Heart left ventricle (tissue), 16 donors: ENCODE data around the gene FMNL1. TPM values are rescaled to one million over a fixed set of nuclear protein-coding genes. Genes with fewer than 3 reads are reported as not detected.

ENCODE experiments used
- ATAC-seq, 4 donors: fragments of 200-7000 bp; cut with Tn5 transposase; one replicate each; pipeline ENCODE4 v1.9.1; 2020 to 2022; ENCODE audit warnings: moderate library complexity in 4 of 4, mild to moderate bottlenecking in 3 of 4, moderate number of reproducible peaks in 1 of 4
- DNase-seq, 5 donors: peaks; one replicate each; pipeline ENCODE4 v3.0.0-alpha.2; 2020
- H3K27ac ChIP-seq, 12 donors: fragments of 200-600 bp; sonication (generic) in 4 of 12; one replicate each; pipeline versions ENCODE4 v1.5.0 to v1.8.0; 2016 to 2022; ENCODE audit warnings: mild to moderate bottlenecking in 2 of 12
- H3K27me3 ChIP-seq, 9 donors: fragments of 200-600 bp; sonication (generic) in 2 of 9; one replicate each; pipeline versions ENCODE4 v1.5.1 to v1.8.0; 2016 to 2022; ENCODE audit warnings: mild to moderate bottlenecking in 3 of 9
- H3K36me3 ChIP-seq, 9 donors: fragments of 200-600 bp; sonication (generic) in 2 of 9; one replicate each; pipeline versions ENCODE4 v1.5.0 to v1.8.0; 2018 to 2022; ENCODE audit warnings: mild to moderate bottlenecking in 2 of 9
- H3K4me1 ChIP-seq, 12 donors: fragments of 200-600 bp; sonication (generic) in 4 of 12; one replicate each; pipeline versions ENCODE4 v1.5.0 to v1.8.0; 2016 to 2022; ENCODE audit warnings: mild to moderate bottlenecking in 3 of 12
- H3K4me3 ChIP-seq, 12 donors: fragments of 200-600 bp; sonication (generic) in 4 of 12; one replicate each; pipeline versions ENCODE4 v1.5.0 to v1.8.0; 2017 to 2022; ENCODE audit warnings: mild to moderate bottlenecking in 9 of 12, moderate library complexity in 4 of 12
- H3K9me3 ChIP-seq, 12 donors: fragments of 200-600 bp; sonication (generic) in 4 of 12; one replicate each; pipeline versions ENCODE4 v1.5.0 to v1.8.0; 2016 to 2022; ENCODE audit warnings: mild to moderate bottlenecking in 1 of 12
- POLR2A ChIP-seq, 2 donors: fragments of 450-650 bp; IDR thresholded peaks; one replicate each; pipeline ENCODE4 v1.6.1; 2017; ENCODE audit warnings: antibody characterized with exemption in 2 of 2, mild to moderate bottlenecking in 2 of 2, moderate library complexity in 2 of 2
- WGBS, 4 donors: extraction: QIAGEN DNeasy Blood & Tissue Kit in 2 of 4; methylation state at CpG; one replicate each; pipeline versions ENCODE4 v1.1.5 to v1.1.7; 2013 to 2018; 5-methylcytosine and 5-hydroxymethylcytosine counted together
- intact Hi-C, 10 donors: fragments of 100-400 bp; cut with DNase I; formaldehyde crosslinking; loops; one replicate each; pipeline versions ENCODE4 v1.11.1 to v1.14.2; 2022
- polyA plus RNA-seq, 2 donors: library from polyadenylated mRNA; stranded (reverse); fragments of 200-250 nt; gene quantifications; one replicate each; pipeline ENCODE4 v1.2.3, GENCODE V29; 2013
- total RNA-seq, 9 donors: library from RNA; depleted of rRNA in 2 of 9; stranded (reverse); fragments of >200 nt in 2 of 9; fragmentation: NEBNext Ultra II Directional in 3 of 9; extraction: Animal tissue kit (Norgen Biotek cat#: 25700) in 3 of 9; gene quantifications; one replicate each; pipeline versions ENCODE4 v1.1.0 to v1.2.4, GENCODE V29; 2016 to 2023
- TF ChIP-seq, protein P1 (sequence below), 12 donors: fragments of 200-600 bp; sonication (generic) in 4 of 12; IDR thresholded peaks; one replicate each; pipeline versions ENCODE4 v1.5.0 to v1.8.0; 2018 to 2022; ENCODE audit warnings: antibody characterized with exemption in 12 of 12, mild to moderate bottlenecking in 5 of 12
- donor health status: ischemic (EF 13 %, LVEDD 7.1; RV severe dilation, severe dysfunction).
- donor health status: healthy with polysubstance abuse.
- donor health status: DM: no; HTN: yes; CAD: no.
- donor health status: DM: no; HTN: no; CAD: no.
- donor health status: ischemic (EF 25% LVEDD 6.9; RV normal size, moderate dysfunction).
- donor health status: ischemic (EF 25% LVEDD 5.7; RV mildly dilated, moderate dysfunction).
- donor health status: healthy.
- donor health status: DM: yes; HTN: yes; CAD: no.
- donor health status: ischemic (EF 35%, LVEDD 5.7; RV mildly dilated, moderate dysfunction).
- donor health status: nonischemic (EF 11% LVEDD 7.7; RV severe dilation, severe dysfunction).
- donor health status: DM: yes; HTN: yes; CAD: no.
- donor health status: PGD.
- donor health status: ischemic (EF 29% LVEDD 5.4; RV normal size, mild dysfunction).
- donor health status: nonischemic (EF 23%, LVEDD 6.1; RV moderate dilation, normal function).

Gene FMNL1
- total and polyA plus RNA-seq, 11 donors: 5.4 to 52.8 (median 8.7) TPM

GRCh38 chr17:45175759-45176115 lies 45.9 kb upstream of the FMNL1 start:
- peak overlapping the region in 1 of 12 donors; percentile 39 for H3K27ac ChIP-seq
- H3K36me3 ChIP-seq: no peaks in the 10 kb centered on the region
- DNase-seq: no peak
- 76 to 90% (median 86%) methylated on average over 3 of the region's 3 CpGs for WGBS, 4 donors
- no peaks in the 10 kb centered on the region for H3K9me3 ChIP-seq
- H3K27me3 ChIP-seq: no peaks in the 10 kb centered on the region
- no peak for ATAC-seq
- no peak for TF ChIP-seq POLR2A (IDR thresholded peaks at IDR 0.05)
- TF ChIP-seq, protein P1, sequence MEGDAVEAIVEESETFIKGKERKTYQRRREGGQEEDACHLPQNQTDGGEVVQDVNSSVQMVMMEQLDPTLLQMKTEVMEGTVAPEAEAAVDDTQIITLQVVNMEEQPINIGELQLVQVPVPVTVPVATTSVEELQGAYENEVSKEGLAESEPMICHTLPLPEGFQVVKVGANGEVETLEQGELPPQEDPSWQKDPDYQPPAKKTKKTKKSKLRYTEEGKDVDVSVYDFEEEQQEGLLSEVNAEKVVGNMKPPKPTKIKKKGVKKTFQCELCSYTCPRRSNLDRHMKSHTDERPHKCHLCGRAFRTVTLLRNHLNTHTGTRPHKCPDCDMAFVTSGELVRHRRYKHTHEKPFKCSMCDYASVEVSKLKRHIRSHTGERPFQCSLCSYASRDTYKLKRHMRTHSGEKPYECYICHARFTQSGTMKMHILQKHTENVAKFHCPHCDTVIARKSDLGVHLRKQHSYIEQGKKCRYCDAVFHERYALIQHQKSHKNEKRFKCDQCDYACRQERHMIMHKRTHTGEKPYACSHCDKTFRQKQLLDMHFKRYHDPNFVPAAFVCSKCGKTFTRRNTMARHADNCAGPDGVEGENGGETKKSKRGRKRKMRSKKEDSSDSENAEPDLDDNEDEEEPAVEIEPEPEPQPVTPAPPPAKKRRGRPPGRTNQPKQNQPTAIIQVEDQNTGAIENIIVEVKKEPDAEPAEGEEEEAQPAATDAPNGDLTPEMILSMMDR (IDR thresholded peaks at IDR 0.05): no peak
- peaks cover 0 to 30% (median 23%) of the 10 kb centered on the region in 12 donors for H3K4me1 ChIP-seq
- H3K4me3 ChIP-seq: no peak overlapping the region
- intact Hi-C loops: no loop called here

DNA sequence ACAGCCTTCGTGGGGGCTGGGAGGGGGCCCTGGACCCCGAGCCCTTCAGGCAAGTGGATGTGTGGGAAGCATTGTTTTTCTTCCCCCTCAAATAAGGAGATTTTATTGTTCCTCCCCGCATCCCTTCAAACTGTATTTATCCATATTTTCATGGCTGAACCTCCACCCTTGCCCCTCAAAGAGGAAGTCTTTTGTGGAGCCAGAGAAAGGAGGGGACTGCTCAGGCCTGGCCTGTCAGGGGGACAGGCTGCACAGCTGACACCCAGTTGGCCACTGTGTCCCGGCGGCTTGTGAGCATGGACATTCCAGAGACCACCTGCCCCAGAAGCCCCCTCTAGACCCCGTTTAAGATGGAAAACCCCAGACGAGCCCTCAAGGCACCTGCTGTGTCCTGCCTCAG lies 44.1 kb upstream of the FMNL1 start:
- ATAC-seq: no peak
- TF ChIP-seq, protein P1 (IDR thresholded peaks at IDR 0.05): no peak
- TF ChIP-seq POLR2A (IDR thresholded peaks at IDR 0.05): no peak
- Histone ChIP-seq H3K9me3 (no peaks in the 10 kb centered on the region), H3K36me3 (no peaks in the 10 kb centered on the region), H3K27me3 (no peaks in the 10 kb centered on the region), H3K4me1 (peaks cover 0 to 13% (median 7%) of the 10 kb centered on the region in 12 donors), H3K27ac (no peak overlapping the region), H3K4me3 (no peak overlapping the region)
- intact Hi-C loops: no loop called here
- 80 to 88% (median 86%) methylated on average over 7 of the region's 7 CpGs for WGBS, 4 donors
- no peak for DNase-seq

- H3K27me3 ChIP-seq: no peaks in the 10 kb centered on the region
- no peak for DNase-seq
- TF ChIP-seq, protein P1 (IDR thresholded peaks at IDR 0.05): no peak
- TF ChIP-seq POLR2A (IDR thresholded peaks at IDR 0.05): no peak
- ATAC-seq: no peak
- 89 to 94% (median 92%) methylated on average over 5 of the region's 5 CpGs for WGBS, 4 donors
- H3K4me1 ChIP-seq: no peaks in the 10 kb centered on the region
- H3K27ac ChIP-seq: no peak overlapping the region
- no peak overlapping the region for H3K4me3 ChIP-seq
- no peaks in the 10 kb centered on the region for H3K36me3 ChIP-seq
- no peaks in the 10 kb centered on the region for H3K9me3 ChIP-seq
- intact Hi-C loops: no loop called here
Observed at GRCh38 chr17:45184144-45184543, 37.5 kb upstream of the FMNL1 start.

- intact Hi-C loops: no loop called here
- 67 to 71% (median 69%) methylated on average over 7 of the region's 7 CpGs for WGBS, 4 donors
- H3K4me1 ChIP-seq: no peaks in the 10 kb centered on the region
- no peak overlapping the region for H3K4me3 ChIP-seq
- TF ChIP-seq, protein P1 (IDR thresholded peaks at IDR 0.05): no peak
- no peak for TF ChIP-seq POLR2A (IDR thresholded peaks at IDR 0.05)
- no peaks in the 10 kb centered on the region for H3K27me3 ChIP-seq
- no peaks in the 10 kb centered on the region for H3K36me3 ChIP-seq
- no peak for DNase-seq
- ATAC-seq: no peak
- H3K9me3 ChIP-seq: no peaks in the 10 kb centered on the region
- H3K27ac ChIP-seq: no peak overlapping the region
Observed at GRCh38 chr17:45186801-45187354, 34.8 kb upstream of the FMNL1 start.
